ENCODE measurements around the gene SEC61A2. TPM values are rescaled to one million over a fixed set of nuclear protein-coding genes. Genes with fewer than 3 reads are reported as not detected.

The SEC61A2 gene
- total and polyA plus RNA-seq, 2 of the 4 experiments (the other 2 are of a cell fraction), result 6.8 to 10.3 TPM

DNA sequence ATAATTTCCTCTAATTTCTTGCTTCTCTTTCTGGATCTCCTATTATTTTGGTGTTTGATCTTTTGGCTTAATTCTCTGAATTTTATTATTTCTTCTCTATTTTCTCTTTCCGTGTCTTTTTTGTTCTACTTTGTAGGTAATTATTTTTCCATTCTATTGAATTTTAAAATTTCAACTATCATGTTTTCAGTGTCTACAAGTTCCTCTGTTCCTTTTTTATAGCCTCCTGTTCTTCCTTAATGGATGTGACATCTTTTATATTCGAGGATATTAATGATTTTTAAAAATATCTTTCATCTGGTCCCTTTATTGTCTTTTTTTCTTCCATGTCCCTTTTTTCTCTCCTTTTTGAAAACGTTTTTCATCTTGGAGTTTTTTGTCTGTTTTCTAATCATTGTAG is 77.6 kb downstream of the SEC61A2 start:
- no peak overlapping the region for H3K27ac ChIP-seq (ENCODE audit: insufficient read depth, low read length)
- peaks cover 10% of the 10 kb centered on the region; the same call in 1 of the 2 replicates for H4K20me1 ChIP-seq (ENCODE audit: insufficient read depth, low read length)
- no peak overlapping the region for H4K5ac ChIP-seq (ENCODE audit: low read depth, low read length)
- no peak overlapping the region for H3K4me2 ChIP-seq (ENCODE audit: low read depth, low read length)
- no peak overlapping the region for H2AK5ac ChIP-seq (ENCODE audit: low read depth, low read length)
- peaks cover 31 to 39% of the 10 kb centered on the region in 2 experiments for H3K79me1 ChIP-seq (ENCODE audit: low read depth in 1 of 2, low read length in 2 of 2)
- no peak overlapping the region for H3K18ac ChIP-seq (ENCODE audit: low read depth, low read length)
- ATAC-seq (ENCODE audit: low read depth) (no peak), DNase-seq (no peak)
- peaks cover 51% of the 10 kb centered on the region for H3K36me3 ChIP-seq (ENCODE audit: control insufficient read depth, insufficient read depth, low read length)
- CTCF ChIA-PET, result no interaction called here
- H3K9me1 ChIP-seq (ENCODE audit: insufficient read depth, low read length), result peaks cover 5% of the 10 kb centered on the region; the same call in 1 of the 2 replicates
- no peak overlapping the region for H3K9ac ChIP-seq (ENCODE audit: low read depth, low read length)
- no peak overlapping the region for H2BK15ac ChIP-seq (ENCODE audit: low read depth, low read length)
- no peak overlapping the region for H2AK9ac ChIP-seq (replicated peaks; ENCODE audit: low read depth, low read length, poor library complexity)
- H2BK120ac ChIP-seq (ENCODE audit: low read depth, low read length), result no peak overlapping the region
- H2AFZ ChIP-seq (replicated peaks; ENCODE audit: low read length, poor library complexity), result no peak overlapping the region
- no peaks in the 10 kb centered on the region for H3K27me3 ChIP-seq (ENCODE audit: control insufficient read depth, insufficient read depth, low read length)
- no CpG with 5 or more reads among the region's 3 CpGs for WGBS, 2 experiments (ENCODE audit: extremely low coverage in 2 of 2, insufficient read length in 1 of 2)
- no peak overlapping the region for H2BK5ac ChIP-seq (ENCODE audit: low read depth, low read length, poor library complexity, severe bottlenecking)
- intact Hi-C loops (cut with micrococcal nuclease) (no loop called here), in situ Hi-C loops (cut with MboI; ENCODE audit: low sequenced_read_pairs) (no loop called here), dilution Hi-C loops (cut with HindIII; ENCODE audit: low sequenced_read_pairs, unreplicated experiment) (no loop called here)
- no peak overlapping the region for H4K91ac ChIP-seq (ENCODE audit: insufficient read depth, low read depth, low read length)
- no peak overlapping the region for H2BK20ac ChIP-seq (ENCODE audit: low read depth, low read length)
- no peak overlapping the region for H3K4me3 ChIP-seq (ENCODE audit: insufficient read depth, low read depth, low read length)
- no peaks in the 10 kb centered on the region for H3K9me3 ChIP-seq (ENCODE audit: control insufficient read depth, insufficient read depth, low read length)
- no peak overlapping the region for H3K4ac ChIP-seq (ENCODE audit: low read depth, low read length)
- TF ChIP-seq CHD1 (IDR thresholded peaks at IDR 0.05; ENCODE audit: low read depth, low read length), result no peak
- TF ChIP-seq MAZ (IDR thresholded peaks at IDR 0.05; ENCODE audit: borderline replicate concordance, low read depth, low read length), result no peak
- no peak for TF ChIP-seq BHLHE40 (IDR thresholded peaks at IDR 0.05; ENCODE audit: low read depth, low read length)
- no peak for TF ChIP-seq RAD21 (IDR thresholded peaks at IDR 0.05; ENCODE audit: low read length)
- TF ChIP-seq POLR2A (IDR thresholded peaks at IDR 0.05; ENCODE audit: low read depth, low read length), result no peak
- no peak for TF ChIP-seq MXI1 (IDR thresholded peaks at IDR 0.05; ENCODE audit: borderline replicate concordance, low read depth, low read length)
- TF ChIP-seq, protein P1, sequence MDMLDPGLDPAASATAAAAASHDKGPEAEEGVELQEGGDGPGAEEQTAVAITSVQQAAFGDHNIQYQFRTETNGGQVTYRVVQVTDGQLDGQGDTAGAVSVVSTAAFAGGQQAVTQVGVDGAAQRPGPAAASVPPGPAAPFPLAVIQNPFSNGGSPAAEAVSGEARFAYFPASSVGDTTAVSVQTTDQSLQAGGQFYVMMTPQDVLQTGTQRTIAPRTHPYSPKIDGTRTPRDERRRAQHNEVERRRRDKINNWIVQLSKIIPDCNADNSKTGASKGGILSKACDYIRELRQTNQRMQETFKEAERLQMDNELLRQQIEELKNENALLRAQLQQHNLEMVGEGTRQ (IDR thresholded peaks at IDR 0.05; ENCODE audit: low read depth, low read length), result no peak
- TF ChIP-seq, protein P2, sequence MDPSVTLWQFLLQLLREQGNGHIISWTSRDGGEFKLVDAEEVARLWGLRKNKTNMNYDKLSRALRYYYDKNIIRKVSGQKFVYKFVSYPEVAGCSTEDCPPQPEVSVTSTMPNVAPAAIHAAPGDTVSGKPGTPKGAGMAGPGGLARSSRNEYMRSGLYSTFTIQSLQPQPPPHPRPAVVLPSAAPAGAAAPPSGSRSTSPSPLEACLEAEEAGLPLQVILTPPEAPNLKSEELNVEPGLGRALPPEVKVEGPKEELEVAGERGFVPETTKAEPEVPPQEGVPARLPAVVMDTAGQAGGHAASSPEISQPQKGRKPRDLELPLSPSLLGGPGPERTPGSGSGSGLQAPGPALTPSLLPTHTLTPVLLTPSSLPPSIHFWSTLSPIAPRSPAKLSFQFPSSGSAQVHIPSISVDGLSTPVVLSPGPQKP (IDR thresholded peaks at IDR 0.05; ENCODE audit: borderline replicate concordance, low read depth, low read length), result no peak
- TF ChIP-seq RCOR1 (IDR thresholded peaks at IDR 0.05; ENCODE audit: insufficient replicate concordance, low read length), result no peak
- TF ChIP-seq CEBPB (IDR thresholded peaks at IDR 0.05; ENCODE audit: low read depth, low read length), result no peak
- TF ChIP-seq MAFK (IDR thresholded peaks at IDR 0.05; ENCODE audit: low read depth, low read length), result no peak
- no peak for TF ChIP-seq FOS (IDR thresholded peaks at IDR 0.05; ENCODE audit: low read depth, low read length)
- TF ChIP-seq RFX5 (IDR thresholded peaks at IDR 0.05; ENCODE audit: low read depth, low read length), result no peak
- no peak for TF ChIP-seq NFE2L2 (IDR thresholded peaks at IDR 0.05; ENCODE audit: low read depth, low read length)
- TF ChIP-seq, protein P3, sequence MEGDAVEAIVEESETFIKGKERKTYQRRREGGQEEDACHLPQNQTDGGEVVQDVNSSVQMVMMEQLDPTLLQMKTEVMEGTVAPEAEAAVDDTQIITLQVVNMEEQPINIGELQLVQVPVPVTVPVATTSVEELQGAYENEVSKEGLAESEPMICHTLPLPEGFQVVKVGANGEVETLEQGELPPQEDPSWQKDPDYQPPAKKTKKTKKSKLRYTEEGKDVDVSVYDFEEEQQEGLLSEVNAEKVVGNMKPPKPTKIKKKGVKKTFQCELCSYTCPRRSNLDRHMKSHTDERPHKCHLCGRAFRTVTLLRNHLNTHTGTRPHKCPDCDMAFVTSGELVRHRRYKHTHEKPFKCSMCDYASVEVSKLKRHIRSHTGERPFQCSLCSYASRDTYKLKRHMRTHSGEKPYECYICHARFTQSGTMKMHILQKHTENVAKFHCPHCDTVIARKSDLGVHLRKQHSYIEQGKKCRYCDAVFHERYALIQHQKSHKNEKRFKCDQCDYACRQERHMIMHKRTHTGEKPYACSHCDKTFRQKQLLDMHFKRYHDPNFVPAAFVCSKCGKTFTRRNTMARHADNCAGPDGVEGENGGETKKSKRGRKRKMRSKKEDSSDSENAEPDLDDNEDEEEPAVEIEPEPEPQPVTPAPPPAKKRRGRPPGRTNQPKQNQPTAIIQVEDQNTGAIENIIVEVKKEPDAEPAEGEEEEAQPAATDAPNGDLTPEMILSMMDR (conservative IDR thresholded peaks at IDR 0.05; ENCODE audit: low read depth, low read length), result no peak
- no peak for TF ChIP-seq SMC3 (IDR thresholded peaks at IDR 0.05; ENCODE audit: low read depth, low read length)
- no peaks in the 10 kb centered on the region for H3K4me1 ChIP-seq (ENCODE audit: control insufficient read depth, insufficient read depth, low read length)
- no TSS peak for BruUV-seq (replicated peaks)
- no peak overlapping the region for H4K8ac ChIP-seq (ENCODE audit: low read depth in 2 of 2, low read length in 2 of 2)
- no peak overlapping the region for H3K14ac ChIP-seq (replicated peaks; ENCODE audit: low read depth, low read length)
- no peak overlapping the region for H3K23ac ChIP-seq (ENCODE audit: low read depth, low read length)
- no peak overlapping the region for H3K56ac ChIP-seq (ENCODE audit: extremely low read depth, insufficient read depth, low read length)
- POLR2A ChIA-PET (ENCODE audit: unreplicated experiment), result no interaction called here
